ENCODE results near the gene VDAC2. TPM values are rescaled to one million over a fixed set of nuclear protein-coding genes. Genes with fewer than 3 reads are reported as not detected.

VDAC2 gene
- total RNA-seq, 2 experiments from 2014 or later = 98.6 to 122 TPM

GRCh38 chr10:75276069-75276872 is 65.7 kb downstream of the VDAC2 start:
- no peak overlapping the region for H3K27ac Mint-ChIP-seq
- ChIA-PET POLR2A (no interaction called here), CTCF (no interaction called here)
- no peaks in the 10 kb centered on the region for H3K9me3 Mint-ChIP-seq
- no peaks in the 10 kb centered on the region for H3K4me1 Mint-ChIP-seq
- peaks cover 3% of the 10 kb centered on the region for H3K27me3 Mint-ChIP-seq
- H3K4me3 Mint-ChIP-seq = no peak overlapping the region
- H3K36me3 Mint-ChIP-seq (ENCODE audit: low read depth) = no peaks in the 10 kb centered on the region
- no peak for DNase-seq

- Mint-ChIP-seq H3K4me1 (no peaks in the 10 kb centered on the region), H3K27ac (no peak overlapping the region), H3K4me3 (no peak overlapping the region), H3K36me3 (ENCODE audit: low read depth) (no peaks in the 10 kb centered on the region), H3K9me3 (no peaks in the 10 kb centered on the region), H3K27me3 (peaks cover 8% of the 10 kb centered on the region)
- POLR2A ChIA-PET = no interaction called here
- CTCF ChIA-PET = interaction anchor here (0.6 kb wide), 1 partner anchor 981 kb away, joined by 6 read pairs; no protein-coding TSS in a partner anchor
- no peak for DNase-seq
These were observed 69.6 kb downstream of the VDAC2 start for GRCh38 chr10:75280236-75280635.

Other genes starting within 250 kb of the VDAC2 start
- gene SAMD8, start 99.1 kb upstream of the VDAC2 start, total RNA-seq = 10 to 100 TPM; 12.9 to 13.3 TPM
- 10 to 100 TPM; 27.3 to 44.7 TPM for gene COMTD1, start 25.2 kb downstream of the VDAC2 start, total RNA-seq
- gene ZNF503, start 191.0 kb downstream of the VDAC2 start, total RNA-seq = under 1 TPM in 1 of 2 experiments, not detected in 1; 0.07 TPM
- not detected for gene LRMDA, start 220.8 kb downstream of the VDAC2 start, total RNA-seq

Measured in activated CD4-positive, alpha-beta T cell treated with anti-CD3 and anti-CD28 coated beads, Interleukin-2, amount 10 ng/mL, durations not matched to agents 7 days and 5 days (primary cell).